ENCODE results near the gene MAN1A2.
A peak's percentile ranks its signal among the peaks of the same experiment; 100 is the strongest.

The MAN1A2 gene

GRCh38 chr1:117562581-117563491, 195.6 kb downstream of the MAN1A2 start:
- no peak for DNase-seq

GRCh38 chr1:117563492-117563875, 196.2 kb downstream of the MAN1A2 start:
- no peak for DNase-seq

DNA sequence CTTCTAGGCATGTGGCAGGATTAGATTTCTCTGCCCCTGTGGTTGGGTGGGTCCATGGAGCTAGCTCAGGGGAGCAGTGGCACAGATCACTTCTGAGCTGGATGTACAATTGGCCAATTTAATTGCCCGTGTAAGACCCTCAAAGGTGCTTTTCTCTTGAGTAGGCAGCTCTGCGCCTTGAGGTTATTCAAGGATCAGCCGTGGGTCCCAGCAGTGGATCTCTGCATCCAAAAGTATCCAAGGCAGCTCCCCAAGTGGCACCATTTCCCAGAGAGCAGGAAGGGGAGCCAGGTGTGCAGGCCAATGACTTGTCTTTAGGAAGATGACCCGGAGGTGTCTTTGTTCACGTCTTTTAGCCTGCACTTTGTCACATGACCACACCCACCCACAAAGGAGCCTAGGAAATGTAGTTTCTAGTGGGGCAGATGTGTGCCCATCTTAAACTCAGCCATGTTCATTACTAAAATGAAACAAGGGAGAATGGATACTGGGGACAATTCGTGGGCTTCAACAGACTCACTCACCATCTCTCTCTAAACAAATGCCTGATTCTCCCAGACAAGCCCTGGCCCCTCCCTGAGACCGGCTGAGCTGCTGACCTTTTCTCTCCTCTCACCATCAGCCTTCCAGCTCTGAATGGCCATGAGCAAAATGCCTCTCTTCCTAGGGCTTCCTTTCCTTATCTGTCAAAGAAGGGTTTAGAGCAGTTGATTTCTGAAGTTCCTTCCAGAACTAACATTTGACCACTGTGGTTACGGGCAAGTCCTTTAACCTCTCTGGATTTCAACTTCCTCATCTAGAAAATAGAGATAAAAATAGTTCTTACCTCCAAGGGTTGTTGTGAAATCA, 197.2 kb downstream of the MAN1A2 start:
- DNase-seq = no peak

DNA sequence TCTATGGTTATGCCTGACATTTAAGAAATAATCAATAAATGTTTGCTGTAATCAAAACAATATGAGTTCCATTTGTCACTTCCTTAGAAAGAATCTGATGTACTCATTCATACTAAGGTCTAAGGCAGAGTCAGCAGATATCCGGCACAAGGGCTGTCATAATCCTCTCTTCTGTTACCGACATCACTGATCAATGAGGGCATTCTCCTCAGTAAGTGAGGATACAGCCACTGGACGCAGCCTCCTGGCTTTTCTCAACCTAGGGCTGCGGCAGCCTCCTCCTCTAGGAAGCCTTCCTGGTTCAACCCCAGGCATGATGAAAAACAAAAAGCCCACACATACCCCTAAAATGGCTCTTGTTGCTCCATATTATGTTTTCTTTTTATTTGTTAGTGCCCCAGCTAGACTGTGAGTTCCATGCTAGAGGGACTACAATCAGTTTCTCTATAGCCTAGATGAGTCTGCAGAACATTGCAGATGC, 197.9 kb downstream of the MAN1A2 start:
- no peak for DNase-seq

GRCh38 chr1:117565745-117566455, 198.7 kb downstream of the MAN1A2 start:
- DNase-seq = no peak

GRCh38 chr1:117566556-117566955, 199.3 kb downstream of the MAN1A2 start:
- DNase-seq = no peak

DNA sequence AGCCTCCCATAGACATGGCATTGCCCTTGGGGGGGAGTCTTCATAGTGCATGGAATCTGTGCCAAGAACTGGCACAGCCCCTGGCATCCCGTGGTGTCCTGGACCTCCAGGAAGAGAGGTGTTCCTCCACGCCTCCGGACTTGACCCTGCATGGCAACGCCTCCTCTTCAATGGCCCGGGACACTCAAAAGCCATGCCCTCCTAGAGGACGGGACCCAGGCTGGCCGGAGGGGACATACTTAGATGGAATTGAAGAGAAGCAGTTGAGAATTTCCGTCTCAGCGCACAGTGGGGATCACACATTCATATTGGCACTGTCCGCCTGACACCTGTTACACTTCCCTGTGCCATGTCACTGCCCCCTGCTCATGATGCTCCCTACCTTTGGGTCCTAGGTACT, 200.2 kb downstream of the MAN1A2 start:
- no peak for DNase-seq

GRCh38 chr1:117567976-117568375, 200.7 kb downstream of the MAN1A2 start:
- DNase-seq = no peak

DNA sequence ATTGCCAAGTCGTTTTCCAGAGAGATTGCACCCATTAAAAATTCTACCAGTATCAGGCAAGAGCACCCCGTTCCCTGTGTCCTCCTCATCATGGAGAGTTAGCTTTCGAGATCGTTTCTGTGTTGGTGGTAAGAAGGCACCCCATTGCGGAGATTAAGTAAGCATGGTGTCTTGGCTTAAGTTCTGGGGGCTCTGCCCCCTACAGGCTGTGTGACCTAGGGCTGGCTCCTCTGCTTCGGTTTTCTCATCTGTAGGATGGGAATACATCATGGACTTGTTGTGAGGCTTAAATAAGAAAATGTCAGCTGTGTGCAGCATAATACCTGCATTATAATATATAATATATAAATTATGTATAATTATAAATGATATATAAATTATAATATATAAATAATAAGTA, 201.8 kb downstream of the MAN1A2 start:
- no peak for DNase-seq

DNA sequence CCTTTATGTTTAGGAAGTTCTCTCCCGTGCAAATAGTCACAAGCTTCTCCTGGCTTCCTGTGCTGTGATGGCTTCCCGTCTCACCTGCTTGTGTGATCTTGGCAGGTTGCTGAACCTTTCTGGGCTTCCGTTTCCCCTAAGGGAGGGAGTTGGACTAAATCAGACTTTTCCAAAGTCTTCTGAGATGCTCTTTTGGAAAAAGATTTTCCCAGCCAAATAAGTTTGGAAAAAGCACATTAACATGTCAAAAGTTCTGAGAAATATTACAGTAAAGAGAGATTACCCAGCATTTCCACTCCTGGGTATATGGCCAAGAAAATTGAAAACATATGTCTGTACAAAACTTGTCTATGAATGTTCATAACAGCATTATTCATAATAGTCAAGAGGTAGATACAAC, 202.6 kb downstream of the MAN1A2 start:
- no peak for DNase-seq

DNA sequence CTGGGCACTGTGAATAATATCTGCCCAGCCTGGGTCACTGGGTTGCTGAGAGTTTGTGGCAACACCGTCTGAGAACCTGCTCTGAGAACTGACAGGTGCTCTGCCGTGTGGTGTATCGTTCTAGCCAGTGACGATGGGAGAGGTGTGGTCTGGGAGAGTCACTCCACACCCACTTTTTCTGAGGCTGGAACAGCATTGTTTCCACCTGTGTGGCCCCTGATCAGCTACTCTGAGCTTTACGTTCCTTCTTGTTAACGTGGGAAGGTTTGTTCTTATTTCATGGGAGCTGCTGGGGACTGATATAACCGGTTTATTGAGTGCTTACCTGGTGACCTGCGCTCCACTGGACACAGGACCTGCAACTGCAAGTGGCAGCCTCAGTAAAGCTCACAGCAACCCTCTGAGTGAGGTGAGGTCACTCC, 203.8 kb downstream of the MAN1A2 start:
- DNase-seq = no peak

GRCh38 chr1:117571496-117571895, 204.2 kb downstream of the MAN1A2 start:
- no peak for DNase-seq

- DNase-seq = peak in 1 of 2 donors; percentile 11
Observed at GRCh38 chr1:117572546-117572945, 205.3 kb downstream of the MAN1A2 start.

DNA sequence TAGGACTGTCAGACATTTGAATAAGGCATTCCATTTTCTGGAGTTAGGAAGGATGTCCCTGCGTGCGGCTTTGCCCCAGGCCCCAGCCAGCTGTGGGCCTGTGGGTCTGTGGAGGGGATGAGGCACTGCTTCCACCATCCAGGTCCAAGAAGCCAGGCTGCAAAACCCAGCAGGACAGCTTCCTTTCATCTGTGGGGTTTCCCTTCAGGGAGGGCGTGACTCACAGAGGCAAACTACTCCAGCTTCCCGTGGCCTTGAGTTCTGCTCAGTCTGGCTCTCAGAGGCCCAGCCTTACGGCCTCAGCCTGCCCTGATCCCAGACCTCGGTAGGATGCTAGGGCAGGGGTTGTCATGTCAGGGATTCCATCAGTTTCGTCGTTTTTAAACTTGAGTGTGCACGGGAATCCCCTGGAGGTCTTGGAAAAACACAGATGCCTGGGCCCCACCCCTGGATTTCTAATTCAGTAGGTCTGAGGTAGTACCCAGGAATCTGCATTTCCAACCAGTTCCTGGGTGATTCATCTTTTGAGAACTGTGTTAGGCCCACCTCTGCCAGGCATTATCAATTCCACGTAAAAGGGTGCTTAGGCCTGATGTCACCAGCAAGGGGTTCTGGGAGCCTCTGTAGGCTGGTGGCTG, 206.3 kb downstream of the MAN1A2 start:
- DNase-seq = no peak

- DNase-seq = no peak
Observed at GRCh38 chr1:117574161-117574835, 207.0 kb downstream of the MAN1A2 start.

DNA sequence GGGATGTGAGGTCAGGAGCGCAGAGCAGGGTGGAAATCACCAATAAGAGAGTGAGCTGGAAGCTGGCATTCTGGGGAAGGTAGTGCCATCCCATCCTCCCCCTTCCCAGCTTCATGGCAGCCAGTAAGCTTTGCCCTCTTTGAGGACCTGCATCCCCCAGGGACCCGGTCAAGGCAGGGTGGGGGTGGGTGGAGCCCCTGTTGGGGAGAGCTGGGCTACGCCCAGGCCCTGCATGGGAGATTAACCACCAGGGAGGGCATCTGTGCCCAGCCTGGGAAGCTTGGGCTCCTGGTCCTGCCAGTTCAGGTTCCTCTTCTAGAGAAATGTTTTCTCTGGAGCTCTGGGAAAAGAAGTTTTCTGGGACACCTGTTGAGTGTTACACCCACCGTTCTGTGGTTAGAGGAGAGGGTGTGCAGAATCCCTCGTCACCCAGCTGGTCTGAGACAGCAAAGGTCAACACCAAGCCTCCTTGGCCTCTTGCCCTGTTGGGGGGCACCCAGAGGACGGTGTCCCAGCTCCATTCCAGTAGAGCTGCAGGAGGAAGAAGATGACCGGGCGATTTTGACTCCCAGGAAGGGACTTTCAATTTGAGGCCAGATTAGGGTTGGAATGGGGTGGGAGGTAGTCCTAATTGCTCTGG, 208.5 kb downstream of the MAN1A2 start:
- no peak for DNase-seq

DNA sequence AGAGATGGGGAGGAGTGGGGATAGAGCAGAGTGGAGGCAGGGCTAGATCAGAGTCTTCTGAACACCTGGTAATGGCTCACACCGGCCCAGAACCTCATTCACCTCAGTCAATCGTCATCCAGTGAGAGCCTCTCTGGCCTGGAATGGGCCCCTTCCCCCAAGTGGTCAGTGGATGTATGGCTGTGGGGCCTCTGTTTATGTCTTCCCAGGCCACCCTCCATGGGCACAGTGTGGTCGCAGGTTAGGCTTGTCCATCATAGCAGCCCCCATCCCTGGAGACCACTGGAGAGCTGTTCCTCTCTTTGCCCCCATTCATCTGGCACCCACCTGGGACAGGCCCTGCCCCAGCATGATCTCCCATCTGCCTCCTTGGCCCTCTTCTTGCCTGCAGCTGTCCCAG, 209.0 kb downstream of the MAN1A2 start:
- DNase-seq = no peak

- DNase-seq = no peak
Observed at GRCh38 chr1:117577191-117577885, 210.1 kb downstream of the MAN1A2 start.

DNA sequence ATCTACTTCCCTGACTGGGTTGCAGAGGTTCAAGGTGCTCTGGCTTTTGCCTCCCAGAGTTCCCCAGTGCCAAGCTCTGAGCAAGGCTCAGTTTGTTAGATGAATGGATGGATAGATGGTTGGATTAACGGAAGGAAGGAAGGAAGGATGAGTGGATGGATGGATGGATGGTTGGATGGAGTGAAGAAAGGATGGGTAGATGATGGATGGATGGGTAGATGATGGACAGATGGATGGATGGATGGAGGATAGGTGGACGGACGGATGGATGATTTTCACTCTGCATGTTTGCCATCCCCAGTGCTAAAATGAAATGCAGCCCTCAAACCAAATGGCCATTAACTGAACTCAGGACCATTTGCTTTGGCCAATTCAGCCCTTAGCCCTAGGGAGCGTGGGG, 211.2 kb downstream of the MAN1A2 start:
- DNase-seq = no peak
